GM21367 (cell line): ENCODE results near the gene ALPK1.
"Not testable (repeated sequence)": the region's sequence is repeated elsewhere in the genome, so short reads cannot be mapped to it uniquely, and the experiment has no call there.

ENCODE experiments used
- ATAC-seq: cut with Tn5 transposase; IDR thresholded peaks from one replicate; pipeline ENCODE4 v1.9.1; 2021; ENCODE audit not compliant: unreplicated experiment

The ALPK1 gene

DNA sequence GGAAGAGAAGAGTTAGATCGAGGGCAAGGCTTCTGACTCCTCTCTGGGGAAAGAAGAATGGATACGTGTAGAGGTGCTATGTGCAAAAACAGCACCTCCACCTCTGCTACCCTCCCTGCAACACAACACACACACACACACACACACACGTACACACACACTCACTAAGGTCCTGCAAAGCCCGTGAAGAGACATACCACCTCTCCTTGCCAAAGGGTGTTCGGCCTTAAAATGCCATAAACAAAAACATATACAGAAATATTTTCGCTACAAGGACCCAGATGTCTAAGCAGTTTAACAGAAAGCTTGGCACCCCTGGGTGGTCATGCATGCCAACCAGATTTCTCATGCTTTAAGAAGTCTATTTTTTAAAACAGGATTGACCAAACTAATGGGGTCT is 13.0 kb upstream of the ALPK1 start:
- ATAC-seq, result no peak

DNA sequence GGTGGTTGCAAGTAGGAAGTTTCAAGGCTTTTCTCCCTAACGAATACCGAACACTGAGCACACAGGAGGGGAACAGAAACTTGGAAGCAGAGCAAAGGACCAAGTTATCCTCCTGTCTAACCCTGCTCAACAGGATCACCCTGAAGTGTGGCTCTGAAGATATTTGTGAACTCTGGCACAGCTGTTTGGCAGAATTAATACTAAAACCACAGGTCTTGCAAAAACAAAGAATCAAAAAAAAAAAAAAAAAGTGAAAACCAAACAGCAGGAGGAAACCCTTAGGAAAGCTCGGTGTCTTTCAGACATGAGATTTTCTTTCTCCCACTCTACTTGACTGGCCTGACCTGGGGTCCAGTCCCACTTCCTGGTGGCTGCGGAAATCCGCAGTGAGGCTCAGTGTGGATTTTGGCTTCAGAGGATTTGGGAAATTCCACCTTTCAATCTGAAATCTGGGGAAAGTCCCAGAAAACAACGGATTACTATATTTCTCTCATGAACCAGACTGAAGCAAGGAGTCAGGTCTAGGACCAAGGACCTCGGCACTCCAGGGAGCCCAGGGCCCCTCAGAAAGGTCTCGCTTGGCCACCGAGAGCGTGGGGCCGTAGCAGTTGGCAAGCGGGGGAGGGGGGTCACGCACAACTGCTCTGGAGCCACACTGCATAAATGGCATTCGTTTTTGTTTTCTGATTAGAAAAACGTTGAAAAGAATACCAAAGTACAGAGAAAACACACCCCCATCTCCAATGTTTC is 12.3 kb upstream of the ALPK1 start:
- ATAC-seq, result no peak

DNA sequence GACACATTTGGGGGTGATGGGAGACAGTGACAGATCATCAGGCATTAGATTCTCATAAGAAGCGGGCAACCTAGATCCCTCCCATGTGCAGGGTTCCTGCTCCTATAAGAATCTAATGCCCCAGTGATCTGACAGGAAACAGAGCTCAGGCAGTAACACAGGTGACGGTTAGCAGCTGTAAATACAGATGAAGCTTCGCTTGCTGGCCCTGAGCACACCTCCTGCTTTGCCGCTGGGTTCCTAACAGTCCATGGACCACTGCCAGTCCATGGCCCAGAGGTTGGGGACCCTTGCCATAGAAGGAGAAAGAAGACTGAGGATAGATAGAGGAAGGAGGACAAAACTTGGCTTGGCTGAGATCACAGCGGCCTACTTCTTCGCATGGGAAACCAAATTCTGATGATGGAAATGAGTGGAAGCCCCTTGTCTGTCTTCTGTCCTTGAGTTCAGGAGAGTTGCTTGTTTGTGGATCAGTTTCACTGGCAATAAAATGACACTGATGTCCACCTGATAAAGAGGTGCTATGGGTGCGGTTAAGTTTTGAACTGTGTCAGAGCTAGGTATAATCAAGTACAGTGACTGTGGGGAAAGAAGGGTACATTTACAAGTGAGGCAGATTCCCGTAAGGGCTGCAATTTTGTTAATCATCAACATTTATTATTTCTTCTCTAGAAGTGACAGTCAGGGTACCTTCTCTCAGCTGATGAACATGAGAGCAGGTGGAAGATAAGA is 9.7 kb upstream of the ALPK1 start:
- peak; percentile 25 for ATAC-seq

DNA sequence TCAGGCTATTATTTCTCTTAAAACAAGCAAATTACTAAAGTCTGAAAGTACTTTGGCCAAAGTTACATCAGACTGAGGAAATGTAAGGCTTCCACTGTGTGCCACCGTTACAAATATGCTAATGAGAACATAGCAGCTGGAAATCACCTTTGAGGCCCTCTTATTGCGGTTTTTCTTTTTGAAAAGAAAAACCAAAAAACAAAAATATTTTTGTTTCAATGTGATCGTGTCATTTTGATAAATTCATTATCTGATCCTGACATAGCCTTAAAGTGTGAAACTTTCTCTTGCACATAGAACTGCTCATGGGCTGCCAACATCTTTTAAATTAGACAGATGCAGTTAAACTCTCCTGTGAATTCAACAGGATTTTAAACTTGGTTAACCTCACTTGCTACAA is 8.7 kb upstream of the ALPK1 start:
- ATAC-seq, result peak; percentile 26

DNA sequence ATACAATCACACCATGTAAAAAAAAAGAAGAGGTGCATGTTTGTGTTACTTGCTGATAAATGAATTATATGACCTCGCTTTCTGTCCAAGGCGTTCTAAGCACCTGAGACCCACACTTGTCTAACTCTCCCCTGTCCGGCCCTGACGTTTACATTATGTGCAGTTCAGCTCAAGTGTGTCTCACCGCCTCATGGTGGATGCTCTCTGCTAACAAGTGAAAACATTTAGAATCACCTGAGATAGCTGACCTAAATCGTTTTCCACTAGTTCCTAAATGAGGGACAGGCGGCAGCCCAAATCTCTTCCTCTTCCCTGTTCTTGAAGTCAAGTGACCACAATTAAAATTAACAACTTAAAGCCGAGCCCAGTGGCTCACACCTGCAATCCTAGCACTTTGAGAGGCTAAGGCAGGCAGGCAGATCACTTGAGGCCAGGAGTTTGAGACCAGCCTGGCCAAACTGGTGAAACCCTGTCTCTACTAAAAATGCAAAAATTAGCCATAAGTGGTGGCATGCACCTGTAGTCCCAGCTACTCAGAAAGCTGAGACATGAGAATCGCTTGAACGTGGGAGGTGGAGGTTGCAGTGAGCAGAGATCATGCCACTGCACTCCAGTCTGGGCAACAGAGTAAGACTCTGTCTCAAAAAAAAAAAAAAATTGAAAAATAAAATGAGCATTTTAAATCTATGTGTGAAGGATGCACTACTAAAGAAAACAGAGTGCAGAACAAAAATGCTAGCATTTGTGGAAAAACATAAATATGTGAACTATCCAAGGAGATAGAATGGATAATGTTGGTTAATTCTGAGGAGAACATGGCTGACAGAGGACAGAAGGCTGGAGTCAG is 7.5 kb upstream of the ALPK1 start:
- no peak for ATAC-seq

DNA sequence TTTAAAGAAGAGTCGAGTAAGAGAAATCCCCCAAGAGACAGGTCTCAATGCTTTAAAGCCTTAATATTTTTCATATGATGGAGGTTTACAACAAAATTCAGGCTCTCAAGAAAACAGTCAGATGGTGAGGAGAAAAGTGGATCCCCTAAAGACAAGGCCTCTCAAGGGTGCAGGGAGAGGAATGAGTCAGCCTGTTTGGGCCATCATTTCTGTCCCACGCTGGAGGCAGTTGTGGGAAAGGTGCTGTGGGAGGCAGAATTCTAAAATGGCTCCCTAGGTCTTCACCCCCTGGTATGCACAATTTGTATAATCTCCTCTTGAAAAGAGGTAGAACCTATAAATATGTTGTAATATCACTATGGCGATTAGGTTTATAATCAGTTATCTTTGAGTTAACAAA is 6.8 kb upstream of the ALPK1 start:
- no peak for ATAC-seq

DNA sequence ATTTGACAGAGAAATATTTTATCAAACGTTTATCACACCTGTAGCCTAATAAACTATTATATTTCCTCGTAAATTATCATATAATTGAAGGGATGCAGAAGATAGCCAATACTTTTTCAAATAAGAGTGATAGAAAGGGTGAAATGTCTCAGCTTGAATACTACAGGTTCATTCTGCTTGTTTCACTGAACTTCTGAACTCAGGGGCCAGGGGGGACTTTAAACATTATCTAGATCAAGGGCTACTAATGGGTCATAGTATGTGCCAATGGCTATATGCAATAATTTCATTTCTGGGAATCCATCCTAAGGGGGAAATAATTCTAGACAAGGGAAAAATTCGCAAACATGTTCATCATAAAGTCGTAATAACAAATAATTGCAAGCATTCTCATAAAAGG is 2.6 kb downstream of the ALPK1 start:
- ATAC-seq, result no peak

DNA sequence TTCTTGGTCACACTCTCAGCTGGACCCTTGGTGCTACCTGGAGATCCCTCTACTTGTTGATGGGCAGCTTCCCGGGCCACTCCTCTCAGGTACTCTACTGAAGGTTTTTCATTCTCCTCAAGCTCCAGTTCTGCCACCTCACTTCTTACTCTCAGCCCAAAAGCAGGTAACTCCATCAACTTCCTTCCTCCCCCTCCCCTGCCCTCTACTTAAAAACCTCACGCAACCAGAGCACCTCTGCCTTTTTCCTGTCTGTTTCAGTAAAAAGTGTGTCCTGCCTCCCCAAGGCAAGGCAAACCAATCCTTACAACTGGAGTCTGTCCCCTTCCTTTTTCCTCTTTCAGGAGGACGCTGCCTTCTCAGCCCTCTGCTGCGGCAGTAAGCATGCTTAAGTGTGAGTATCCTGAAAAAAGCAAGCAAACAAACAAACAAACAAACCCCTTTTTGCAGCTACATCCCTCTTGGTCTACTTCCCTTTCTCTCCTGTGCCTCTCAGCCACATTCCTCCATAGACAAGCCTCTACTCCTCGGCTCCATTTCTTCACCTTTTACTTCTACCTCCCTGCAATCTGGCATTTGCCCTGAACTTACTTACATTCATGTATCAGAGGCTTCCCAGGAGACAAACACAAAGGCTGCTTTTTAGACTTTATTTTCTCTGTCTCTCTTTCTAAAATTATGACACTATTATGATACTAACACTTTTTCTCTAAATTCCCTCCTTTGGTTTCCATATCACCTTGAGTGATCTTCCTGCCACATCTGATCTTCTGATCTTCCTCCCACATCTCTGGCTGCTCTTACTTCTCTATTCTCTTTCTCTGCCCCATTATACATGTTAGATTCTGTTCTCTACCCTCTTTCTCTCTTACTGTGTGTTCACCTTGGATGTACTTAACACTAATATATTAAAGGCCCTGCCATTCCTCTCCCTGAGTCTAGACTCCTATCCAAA is 5.4 kb downstream of the ALPK1 start:
- peak; percentile 44 for ATAC-seq

DNA sequence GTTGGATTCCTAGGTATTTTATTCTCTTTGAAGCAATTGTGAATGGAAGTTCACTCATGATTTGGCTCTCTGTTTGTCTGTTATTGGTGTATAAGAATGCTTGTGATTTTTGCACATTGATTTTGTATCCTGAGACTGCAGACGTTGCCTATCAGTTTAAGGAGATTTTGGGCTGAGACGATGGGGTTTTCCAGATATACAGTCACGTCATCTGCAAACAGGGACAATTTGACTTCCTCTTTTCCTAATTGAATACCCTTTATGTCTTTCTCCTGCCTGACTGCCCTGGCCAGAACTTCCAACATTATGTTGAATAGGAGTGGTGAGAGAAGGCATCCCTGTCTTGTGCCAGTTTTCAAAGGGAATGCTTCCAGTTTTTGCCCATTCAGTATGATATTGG is 8.3 kb downstream of the ALPK1 start:
- not testable (repeated sequence) for ATAC-seq

DNA sequence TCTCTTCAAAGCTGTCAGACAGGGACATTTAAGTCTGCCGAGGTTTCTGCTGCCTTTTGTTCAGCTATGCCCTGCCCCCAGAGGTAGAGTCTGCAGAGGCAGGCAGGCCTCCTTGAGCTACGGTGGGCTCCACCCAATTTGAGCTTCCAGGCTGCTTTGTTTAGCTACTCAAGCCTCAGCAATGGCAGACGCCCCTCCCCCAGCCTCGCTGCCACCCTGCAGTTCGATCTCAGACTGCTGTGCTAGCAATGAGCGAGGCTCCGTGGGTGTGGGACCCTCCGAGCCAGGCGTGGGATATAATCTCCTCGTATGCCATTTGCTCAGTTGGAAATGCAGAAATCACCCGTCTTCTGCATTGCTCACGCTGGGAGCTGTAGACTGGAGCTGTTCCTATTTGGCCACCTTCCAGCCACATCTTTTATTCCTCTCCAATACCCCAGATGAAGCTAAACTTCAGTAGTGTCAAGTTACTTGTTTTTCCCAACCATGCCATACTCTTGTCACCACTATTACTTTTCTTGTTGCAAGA is 12.2 kb downstream of the ALPK1 start:
- not testable (repeated sequence) for ATAC-seq

DNA sequence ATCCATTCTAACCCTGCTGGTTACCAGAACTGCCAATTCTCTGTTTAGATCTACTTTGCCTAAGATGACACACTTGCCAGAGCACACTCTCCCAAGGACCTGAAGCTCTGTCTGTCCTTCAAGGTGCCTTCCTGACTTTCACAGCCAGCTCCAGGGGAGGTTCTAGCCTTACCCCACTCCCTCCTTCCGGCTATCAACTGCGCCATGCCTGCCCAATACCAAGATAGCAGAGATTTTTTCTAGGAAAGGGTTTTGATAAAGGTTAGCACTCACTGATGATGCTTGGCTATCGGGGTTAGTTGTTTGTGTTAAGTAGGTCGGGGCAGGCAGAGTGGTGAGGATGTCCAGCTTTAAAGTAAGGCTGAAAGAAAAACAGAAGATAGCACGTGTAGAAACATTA is 14.3 kb downstream of the ALPK1 start:
- ATAC-seq, result no peak

DNA sequence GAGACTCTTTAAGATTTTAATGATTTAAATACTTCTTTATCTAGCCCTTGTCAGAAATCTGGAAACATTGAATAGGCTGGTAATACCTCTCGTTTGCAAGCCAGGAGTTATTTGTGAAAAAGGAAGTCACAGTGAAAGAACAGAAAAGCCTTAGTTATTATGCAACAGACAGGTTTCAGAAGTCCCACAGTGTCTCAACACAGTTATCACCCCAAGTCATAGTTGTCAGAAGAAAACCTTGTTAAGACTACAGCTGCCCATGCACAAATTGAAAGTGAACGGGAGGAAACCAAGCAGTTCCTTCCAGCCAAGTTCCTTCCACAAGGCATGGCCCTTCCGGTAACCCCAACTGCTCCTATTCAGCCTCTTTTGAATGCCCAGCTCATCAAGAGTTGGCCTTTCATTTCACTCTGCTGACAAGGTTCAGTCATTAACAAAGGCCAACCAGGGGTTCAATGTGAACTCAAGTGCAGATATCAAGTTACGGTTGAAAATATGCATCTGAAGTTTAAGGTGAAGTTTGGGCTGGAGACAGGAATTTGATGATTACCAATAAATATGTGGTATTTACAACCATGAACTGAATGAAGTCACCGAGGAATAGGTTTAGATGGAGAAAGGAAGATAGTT is 15.6 kb downstream of the ALPK1 start:
- ATAC-seq, result peak; percentile 96

DNA sequence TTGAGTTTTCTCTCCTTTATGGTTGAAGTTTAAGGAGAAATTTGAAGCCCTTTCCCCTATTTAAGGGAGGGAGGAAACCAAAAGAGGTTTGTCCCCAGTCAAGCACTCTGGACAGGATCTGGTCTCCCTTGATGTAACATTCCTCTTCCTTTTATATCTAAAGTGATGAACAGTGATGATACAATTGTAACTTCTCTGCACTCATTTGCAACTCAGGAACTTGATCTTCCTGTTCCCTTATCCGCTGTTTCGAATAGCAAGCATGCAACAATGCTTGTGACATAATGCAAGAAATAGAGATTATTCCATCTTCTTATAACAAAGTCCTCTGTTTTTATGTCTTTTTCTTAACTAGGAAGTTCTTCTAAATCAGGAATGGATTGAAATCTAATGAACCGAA is 18.3 kb downstream of the ALPK1 start:
- no peak for ATAC-seq

DNA sequence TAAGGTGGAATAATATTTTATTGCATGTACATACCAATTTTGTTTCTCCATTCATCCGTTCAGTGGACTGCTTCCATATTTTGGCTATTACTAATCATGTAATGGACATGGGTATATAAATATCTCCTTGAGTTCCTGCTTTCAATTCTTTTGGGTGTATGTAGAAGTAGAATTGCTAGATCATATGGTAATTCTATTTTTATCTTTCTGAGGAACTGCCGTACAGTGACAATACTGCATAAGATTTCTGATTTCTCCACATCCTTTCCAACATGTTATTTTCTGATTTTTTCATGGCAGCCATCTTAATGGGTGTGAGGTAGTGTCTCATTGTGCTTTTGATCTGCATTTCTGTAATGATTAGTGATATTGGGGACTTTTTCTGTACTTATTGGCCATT is 19.2 kb downstream of the ALPK1 start:
- ATAC-seq, result no peak

DNA sequence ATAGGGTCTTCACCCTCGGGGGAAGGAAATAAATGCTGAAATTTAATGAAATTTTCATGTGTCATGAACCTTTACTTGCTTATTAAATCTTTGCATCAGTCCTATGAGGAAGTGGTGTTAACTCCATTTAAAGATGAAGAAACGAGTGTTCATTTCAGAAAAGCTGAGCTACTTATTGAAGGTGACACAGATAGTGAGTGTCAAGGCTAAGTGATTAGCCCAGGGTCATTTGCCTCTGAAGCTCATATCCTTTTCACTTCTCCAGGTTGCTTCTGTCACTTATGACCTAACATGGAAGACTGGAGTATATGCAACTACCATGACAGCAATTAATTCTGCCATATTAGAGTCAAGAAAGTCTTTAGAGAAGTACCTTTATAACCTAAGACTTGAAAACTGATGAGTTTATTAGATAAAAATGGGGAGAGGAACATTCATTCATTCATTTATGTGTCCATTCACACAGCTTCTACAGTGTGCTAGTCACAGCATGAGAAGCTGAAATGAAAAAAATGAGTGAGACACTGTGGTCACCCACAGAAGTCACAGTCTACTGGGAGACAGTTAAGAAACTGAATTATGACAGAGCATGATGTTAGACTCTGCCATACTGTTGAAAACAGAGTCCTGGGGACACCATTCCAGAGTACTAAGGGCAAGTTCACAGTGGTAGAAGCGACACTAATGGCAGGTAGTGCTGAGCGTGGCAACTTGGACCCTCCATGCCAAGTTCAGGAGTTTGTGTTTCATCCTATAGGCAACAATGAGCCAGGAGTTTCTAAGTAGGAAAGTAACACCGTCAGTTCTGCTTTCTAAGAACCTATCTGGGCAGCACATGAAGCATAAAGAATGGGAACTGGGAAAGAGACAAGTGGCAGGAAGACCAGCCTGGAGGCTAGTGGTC is 21.3 kb downstream of the ALPK1 start:
- peak; percentile 93 for ATAC-seq

DNA sequence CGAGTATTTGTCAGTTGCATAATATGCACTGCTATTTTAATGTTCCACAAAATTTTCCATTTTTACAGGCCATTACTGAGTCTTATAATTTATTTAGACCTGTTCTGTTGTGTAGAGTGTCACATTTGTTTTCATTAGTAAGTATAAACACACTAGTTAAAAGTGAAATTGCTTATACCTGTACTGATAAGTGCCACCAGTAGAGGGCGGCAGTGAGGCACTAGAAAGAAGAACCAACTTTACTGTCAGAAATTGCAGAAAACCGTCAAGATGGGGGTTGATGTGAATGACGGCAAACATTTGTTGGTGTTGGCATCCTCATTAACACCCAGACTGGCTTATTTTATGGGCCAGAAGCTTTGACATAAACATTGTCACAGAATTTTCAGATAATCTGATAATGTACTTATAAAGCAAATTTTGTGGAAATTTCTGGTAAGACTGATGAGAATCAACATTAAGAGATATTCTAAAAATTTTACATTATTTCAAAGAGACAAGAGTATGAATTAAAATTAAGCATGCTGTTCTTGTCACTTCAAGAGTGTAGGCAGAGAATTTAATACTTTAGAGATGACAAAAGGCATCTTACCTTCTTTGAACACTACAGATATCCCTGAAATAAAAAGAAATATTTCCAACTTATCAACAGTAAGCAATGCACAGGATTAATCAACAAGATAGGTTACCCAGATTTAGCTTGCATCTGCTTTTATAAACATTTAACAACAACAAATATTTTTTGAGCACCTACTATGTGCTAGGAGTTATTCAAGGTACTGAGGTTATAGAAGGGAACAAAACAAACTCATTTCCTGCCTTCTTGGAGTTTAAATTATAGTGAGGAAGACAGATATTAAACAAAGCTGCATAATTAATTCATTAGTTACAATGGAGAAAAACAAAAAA is 24.9 kb downstream of the ALPK1 start:
- ATAC-seq, result no peak

DNA sequence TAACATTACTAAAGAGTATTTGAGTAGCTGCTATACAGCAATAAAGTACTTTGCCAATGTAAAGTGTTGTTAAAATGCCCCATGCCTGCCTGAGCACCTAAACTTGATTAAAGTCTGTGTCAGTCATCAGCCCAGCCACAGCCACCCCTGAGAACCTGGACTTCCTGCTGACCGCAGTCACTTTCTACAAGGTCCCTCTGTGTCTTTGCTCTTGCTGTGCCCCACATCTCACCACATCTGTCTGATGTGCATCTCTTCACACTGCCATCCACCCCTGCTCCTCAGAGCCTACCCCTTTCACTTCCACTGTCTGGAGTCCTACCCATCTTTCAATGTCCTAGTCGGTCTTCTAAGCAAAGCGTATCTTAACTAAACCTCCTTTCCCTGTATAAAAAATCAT is 25.7 kb downstream of the ALPK1 start:
- no peak for ATAC-seq

DNA sequence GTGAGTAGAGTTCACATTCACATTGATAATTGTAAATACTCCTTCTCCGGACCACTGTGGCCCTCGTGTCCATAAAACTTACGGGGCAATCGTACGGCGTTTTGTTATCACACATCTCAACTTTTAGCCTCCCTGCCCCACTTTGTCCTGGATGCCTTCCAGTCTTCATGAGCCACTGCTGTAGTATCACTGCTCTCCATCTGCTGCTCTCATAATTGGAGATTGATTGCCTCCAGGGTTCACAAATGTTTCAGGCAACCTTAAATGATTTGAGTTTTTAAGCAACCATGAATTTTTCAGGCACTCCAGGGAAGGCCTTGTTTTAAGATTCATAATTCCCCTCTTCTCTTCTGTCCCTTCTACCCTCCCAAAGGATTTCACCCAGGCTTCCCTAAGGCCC is 28.4 kb downstream of the ALPK1 start:
- no peak for ATAC-seq
